Measurements from ENCODE around the gene JADE1.

Gene JADE1

DNA sequence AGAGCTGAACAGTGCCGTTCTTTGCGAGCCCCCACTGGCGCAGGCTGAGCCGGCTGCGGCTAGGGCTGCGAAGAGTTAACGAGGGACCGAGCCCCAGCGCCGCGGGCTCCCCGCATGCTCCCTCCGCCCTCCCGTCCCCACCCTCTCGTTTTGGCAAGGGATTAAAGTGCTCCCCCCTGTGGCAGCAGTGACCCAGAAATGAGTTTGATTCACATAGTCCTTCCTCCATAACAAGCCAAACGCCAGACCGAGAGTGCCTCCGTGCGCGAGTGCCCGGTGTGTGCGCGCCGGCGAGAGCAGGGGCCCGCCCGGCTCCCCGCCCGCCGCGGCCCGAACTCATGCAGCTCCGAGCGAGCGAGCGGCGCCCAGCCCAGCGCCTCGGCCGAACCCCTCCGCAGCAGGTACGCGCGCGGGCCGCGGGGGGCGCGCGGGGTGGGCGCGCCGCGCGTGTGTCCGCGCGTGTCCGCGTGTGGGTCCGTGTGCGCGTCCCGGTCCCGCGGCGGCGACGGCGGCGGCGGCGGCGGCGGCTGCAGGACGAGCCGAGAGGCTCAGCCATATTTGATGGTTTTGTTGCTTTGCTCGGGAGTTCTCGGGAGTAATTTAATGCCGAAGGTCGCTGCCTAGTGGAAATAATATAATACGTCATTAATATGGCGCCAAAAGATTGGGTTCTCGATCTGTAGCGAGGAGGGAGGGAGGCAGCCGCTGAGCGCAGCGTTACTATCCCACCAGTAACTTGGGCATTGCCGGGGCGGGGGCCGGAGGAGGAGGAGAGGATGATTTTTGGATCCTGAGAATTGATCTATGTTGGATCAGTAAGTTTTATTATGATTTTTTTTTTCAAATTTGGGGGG, at the start of gene JADE1:
TSS of gene JADE1 (plus strand) at position 224 of the 854 bp plus-strand sequence. CDS start 22,059 bp downstream, outside the sequence.
- peak; percentile 91 for DNase-seq

DNA sequence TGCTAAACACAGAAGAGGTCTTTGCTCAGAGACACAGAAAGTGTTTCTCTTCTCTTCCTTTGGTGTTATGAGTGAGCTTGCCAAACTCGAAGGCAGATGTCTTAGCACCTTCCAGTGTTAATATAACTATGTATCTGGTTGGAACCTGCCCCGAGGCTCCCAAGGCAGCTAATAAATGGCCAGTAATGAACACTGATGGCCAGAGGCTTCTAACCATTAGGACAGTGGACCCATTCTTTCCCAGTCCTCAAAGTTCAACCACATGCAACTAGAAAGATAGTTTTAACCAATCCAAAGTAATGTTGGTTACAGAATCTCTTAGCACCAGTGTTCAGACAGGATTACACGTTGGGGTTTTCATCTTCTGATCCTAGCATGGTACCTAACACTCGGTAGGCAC, 42.7 kb upstream of the JADE1 start:
- no peak for DNase-seq

DNA sequence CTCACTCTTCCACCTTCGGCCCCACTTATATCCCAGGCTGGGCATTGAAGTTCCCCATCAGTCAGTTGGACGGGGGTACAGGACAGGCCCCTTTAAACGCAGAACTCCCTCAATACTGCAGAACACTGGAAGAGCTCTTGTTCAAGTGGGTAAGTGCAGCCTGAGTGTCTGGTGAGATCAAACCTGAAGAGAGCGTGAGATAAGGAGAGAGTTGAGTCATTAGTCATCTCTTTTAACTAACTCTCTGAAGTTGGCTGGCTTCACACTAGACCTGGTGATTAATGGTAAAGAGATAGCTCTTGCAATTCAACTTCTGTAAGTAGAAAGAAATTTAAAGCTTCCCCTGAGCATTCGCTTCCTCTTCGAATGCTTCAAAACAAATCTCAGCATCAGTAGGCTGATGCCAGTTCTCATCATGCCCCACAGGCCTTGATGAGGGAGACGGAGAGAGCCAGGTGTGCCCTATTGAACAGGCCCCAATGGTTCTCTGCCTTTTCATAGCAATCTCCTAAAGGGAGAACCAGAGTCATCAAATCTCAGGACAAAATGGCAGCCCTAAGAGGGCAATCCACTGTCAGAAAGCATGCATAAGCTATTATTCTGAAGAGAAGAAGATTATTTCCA, 41.0 kb upstream of the JADE1 start:
- DNase-seq = no peak

DNA sequence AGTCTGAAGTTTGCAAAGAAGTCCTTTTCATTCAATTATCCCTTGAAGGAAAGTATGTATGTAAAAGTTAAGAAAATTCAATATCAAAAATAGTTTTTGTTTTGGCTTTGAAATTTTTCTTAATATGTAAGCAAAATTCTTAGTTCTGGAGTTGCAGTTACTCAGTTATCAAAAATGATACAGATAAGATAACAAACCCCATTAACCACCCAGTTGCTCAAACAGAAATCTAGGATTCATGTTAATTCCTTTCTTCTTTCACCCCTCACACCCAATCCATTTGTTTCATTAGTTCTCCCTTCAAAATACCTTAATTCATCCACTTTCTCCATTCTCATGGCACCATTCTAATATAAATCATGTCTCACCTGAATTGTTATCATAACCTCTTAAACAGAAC, 40.5 kb upstream of the JADE1 start:
- DNase-seq = no peak

DNA sequence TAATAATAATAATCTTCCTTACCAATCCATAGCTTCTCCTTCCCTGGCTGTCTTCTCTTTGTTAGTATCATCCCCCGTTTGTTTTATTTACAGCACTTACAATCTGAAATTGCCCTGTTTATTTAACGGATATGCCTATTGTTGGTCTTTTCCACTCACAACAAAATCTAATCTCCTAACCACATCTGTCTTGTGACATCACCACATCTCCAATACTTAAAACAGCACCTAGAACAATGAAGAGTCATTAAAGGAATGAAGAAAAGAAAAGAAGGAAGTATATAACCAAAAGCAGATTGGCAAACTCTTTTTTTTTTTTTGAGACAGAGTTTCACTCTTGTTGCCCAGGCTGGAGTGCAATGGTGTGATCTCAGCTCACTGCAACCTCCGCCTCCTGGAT, 38.7 kb upstream of the JADE1 start:
- no peak for DNase-seq

DNA sequence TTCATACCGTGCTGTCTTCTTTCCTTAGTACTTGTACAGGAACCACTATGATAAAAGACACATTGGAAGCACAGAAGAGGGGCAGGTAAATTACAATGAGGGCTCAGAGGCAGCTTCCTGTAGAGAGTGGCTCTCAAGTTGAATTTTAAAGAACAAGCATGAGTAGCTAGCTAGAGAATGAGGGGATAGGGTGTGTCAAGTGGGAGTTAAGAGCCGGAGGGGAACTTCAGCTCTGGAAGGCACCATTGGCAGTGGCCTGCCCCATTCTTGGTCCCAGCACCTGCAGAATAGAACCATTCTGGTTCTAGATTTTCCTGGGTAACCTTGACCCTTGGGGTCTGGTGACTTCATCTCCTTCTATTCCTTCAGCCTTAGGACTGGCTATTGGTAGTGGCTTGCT, 34.0 kb upstream of the JADE1 start:
- no peak for DNase-seq

DNA sequence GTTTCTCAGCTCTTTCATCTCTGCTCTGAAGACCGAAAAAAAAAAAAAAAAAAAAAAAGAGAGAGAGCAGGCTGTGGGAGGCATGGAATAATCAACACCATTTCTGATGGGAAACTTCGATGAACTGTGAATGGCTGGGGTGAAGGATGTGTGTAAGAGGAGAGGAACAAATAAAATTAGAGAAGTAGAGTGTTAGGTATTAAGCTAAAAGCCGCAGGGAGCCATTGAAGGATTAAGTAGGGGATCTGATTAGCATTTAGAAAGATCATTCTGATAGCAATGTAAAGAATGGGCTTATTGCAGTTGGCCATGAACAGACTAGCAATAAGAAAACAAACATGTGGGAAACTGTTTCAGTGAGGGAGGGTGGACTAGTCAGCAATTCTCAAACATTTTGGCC, 33.6 kb upstream of the JADE1 start:
- DNase-seq = no peak

DNA sequence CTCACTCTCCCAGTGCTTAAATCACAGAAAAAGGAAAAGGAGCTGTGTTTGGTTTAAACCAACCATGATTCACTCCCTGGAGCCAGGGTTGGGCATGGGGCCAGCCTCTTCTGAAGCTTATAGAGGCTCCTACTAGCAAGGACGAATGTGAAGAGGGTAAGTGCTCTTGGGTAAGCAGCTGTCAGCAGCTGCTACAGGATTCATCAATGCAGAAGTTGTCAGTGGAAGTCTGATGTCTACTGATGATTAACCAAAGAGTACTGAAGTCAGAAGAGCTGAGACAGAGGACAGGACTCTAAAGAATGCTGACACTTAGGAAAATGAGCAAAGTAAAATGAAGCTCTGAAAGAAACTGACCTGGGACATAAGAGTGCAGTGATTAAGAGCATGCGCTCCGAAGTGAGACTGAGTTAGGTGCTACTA, 32.7 kb upstream of the JADE1 start:
- no peak for DNase-seq

DNA sequence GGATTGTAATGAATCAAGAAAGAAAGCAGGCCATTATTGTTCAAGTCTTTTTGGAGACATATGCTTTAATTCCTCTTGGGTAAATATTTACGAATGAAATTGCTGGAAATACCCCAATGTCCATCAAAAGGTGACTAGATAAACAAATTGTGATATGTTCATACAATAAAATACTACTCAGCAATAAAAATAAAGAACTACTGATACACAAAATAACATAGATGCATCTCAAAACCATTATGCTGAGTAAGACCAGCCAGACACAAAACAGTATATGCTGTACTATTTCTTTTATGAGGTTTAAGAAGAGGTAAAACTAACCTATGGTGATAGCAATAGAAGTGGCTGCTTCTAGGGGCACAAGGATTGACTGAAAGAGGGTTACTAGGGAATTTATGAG, 28.8 kb upstream of the JADE1 start:
- no peak for DNase-seq

DNA sequence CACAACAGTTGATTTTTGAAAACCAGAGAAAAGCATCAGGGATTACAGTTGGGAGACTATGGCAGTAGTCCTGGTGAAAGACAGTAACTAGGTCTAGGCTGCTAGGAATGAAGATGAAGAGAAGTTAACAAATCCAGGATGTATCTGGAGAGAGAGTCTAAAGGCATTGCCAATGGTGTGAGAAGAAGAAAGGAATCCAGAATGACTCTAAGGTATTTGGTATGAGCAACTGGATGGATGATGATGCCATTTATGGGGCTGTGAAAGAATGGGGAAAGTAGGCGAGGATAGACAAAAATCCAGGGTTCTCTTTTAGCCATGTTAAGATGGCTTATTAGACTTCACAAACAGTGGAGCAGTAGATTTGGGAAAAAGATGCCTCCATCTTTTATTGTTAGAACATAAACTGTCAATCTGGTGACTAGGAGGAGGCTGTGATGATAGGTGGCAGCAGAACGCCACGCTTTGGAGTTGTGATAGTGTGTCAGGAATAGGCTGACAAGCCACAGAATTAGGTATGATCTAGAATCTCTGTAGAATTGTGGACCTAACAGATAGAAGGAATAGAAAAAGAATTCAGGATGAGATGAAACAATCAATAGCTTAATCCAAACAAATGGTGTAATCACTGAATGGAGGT, 27.3 kb upstream of the JADE1 start:
- peak; percentile 32 for DNase-seq

DNA sequence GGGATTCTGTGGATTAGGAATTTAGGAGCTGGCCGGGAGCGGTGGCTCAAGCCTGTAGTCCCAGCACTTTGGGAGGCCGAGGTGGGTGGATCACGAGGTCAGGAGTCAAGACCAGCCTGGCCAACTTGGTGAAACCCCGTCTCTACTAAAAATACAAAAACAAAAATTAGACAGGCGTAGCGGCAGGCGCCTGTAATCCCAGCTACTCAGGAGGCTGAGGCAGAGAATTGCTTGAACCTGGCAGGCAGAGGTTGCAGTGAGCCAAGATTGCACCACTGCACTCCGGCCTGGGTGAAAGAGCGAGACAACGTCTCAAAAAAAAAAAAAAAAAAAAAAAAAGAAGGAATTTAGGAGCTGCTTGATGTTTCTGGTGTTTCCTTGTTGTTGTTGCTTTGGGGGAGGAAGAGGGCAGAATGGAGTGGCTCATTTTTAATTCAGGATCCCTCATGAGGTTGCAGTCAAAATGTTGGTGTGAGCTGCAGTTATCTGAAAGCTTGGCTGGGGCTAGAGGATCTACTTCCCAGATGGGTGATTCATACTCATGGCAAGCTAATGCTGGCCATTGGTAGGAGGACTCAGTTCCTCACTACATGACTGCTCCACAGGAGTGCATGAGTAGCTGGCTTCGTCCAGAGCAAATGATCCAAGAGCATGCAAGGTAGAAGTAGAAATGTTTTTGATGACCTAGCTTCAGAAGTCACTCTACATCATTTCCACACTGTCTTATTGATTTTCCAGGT, 26.5 kb upstream of the JADE1 start:
- no peak for DNase-seq

DNA sequence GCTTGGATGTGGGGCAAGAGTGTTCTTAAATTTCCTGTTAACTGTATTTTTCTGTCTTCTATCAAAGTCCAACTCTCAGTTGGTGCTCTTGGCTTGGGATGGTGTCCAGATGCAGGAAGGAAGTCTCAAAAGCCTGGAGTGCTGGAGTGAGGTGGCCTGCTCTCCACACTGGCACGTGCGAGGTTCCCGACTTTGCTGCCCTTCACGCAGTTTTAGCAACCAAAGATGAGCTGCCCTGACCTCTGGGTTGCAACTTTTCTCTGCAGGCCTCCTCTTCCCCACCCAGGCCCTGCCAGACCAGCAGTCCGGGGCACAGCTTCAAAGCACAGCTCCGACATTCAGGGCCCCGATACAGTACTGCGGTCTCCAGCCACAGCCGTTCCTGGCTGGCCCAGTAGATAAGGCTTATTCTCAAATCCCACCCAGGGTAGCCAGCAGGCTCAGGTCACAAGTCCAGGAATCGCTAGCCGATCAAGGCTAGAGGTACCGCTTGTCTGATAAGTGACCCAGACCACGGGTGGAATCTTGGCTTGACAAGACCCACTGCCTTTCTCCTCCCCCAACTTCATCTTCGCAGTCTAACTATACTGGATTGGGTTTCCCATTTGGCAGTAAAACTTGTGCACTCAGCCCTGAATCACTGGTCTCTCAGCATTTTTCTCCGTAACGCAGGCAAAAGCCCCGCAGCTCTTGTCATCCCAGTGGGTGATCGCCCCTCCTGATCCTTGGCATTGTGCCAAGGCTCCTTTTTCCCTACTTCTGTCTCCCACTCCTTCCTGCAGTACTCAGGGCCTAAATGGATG, 21.8 kb upstream of the JADE1 start:
- DNase-seq = no peak

DNA sequence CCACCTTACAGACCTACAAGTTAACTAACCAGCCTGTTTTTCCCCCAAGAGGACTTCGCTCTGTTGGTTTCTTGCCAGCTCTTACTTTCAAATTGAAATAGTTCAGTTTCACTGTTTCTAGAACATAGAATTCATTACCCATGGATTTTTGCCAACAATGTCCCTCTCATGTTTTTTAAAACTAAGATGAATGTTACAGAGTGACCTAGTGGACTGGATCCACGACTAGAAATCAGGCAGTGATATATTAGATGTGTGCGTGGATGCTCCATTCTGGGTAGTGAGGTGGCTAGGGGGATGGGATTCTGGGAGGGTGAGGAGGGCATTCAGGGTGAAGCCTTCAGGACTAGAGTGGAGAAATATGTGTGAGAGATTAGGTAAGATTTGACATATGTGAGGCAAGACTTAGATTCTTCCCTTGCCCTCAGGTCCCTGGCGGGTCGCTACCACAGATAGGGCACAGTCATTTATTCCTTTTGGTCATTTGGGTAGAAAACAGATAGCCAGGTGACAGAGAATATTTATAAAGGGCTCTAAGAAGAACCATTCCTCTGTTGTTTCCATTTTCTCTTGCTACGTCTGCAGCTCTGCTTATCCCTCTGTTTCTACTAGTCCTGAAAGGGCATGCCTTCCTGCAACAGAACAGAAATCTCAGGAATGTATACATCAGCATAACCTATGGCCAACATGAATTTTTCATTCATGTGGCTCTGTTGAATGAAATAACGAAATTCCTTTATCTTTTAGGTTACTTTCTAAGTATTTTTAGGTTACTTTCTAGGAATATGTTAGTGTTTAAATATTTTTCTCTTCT, 15.4 kb upstream of the JADE1 start:
- DNase-seq = no peak

DNA sequence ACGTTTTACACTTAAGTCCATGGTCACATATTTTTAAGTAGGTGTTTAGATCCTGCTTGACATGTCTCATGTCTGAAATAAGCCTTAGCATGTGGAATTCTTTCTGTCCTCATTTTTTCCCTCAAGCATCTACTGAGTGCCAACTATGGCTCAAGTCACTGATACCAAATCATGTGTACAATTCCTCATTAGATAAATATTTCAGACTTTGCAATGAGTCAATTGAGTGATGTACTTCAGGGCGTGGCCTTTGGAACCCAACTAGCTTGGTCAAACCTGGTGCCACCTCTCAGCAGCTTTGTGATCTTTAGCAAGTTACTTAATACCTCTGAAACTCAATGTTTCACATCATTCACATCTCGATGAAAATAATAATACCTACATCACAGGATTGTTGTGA, 12.6 kb upstream of the JADE1 start:
- no peak for DNase-seq

DNA sequence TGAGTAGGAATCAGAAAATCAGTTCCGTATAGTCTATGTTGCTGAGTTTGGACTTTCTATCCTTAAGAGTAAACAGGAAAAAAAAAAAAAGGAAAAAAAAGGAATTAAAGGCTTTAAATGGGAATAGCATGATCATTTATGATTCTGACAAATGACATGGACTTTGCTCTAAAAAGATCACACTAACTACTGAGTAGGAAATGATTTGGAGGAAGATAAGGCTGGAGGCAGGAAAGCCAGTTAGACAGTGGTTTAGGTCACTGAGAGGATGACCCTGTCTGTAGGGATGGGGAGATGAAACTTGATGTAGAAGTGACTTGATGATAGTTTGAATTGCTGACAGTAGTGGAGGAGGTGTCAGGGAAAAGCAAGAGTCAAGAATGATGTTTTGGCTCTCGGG, 9.2 kb upstream of the JADE1 start:
- DNase-seq = no peak

DNA sequence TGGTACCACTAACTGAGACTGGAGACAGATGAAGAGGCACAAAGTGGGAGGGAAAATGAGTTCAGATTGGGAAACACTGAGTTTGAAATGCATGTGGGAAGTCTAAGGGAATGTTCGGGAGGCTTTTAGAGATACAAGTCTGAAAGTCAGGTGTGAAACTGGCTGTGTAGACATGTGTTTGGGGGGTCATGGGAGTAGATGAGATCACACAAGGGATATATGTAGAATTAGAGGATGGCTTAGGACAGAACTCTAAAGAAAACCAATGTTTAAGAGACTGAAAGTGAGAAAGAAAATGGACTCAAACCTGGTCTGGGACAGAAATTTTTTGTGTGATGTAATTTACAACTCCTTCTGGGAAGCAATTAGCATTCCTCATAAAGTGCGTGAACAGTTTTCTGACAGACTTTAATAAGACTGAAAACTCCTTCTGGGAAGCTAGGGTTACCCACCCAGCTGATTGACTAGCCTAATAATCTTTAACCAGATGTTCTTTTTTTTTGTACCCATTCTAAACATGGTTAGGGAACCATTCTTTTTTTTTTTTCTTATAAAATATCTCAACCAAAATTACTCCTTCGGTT, 8.7 kb upstream of the JADE1 start:
- no peak for DNase-seq

DNA sequence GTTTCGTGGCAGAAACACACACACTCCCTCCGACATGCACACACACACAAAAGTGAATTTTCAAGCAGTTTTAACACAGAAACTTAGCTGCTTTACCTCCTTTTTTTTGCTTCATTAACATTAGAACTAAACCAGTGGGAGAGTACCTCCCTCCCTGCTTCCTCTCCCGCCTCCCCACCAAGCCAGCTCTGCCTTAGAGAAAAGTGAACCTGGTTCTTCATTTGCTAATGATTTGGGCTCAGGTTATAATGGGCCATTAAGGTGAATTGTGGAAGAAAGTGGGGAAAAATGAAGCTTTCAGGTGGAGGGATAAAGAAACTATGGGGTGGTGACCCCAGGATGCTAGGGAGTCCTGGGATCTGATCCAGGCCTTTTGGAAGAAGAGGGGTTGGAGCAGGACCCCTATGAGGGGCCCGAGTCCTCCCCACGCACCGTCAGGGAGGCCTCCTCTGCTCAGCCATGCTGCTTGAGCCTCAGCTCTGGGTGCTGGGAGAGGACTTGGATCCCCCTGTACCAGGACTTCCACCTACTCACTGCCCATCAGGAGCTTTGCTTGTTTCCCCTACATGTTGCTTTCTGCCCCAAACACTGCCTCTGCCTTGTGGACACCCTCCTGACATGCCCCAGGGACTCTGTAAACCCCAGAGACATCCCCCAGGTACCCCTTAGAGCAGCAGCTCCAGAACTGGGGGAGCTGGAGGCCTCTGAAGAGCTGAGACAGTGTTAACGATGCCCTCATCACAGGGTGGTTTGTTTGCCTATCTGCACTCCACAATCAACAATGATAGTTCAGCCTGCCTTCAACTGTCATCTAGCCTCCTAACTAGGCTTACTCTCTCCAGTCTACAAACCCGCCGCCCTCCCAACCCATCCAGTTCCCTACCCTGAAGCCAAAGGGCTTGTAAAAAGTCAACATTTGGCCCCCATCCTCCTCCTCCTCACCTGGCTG, 6.5 kb upstream of the JADE1 start:
- no peak for DNase-seq

DNA sequence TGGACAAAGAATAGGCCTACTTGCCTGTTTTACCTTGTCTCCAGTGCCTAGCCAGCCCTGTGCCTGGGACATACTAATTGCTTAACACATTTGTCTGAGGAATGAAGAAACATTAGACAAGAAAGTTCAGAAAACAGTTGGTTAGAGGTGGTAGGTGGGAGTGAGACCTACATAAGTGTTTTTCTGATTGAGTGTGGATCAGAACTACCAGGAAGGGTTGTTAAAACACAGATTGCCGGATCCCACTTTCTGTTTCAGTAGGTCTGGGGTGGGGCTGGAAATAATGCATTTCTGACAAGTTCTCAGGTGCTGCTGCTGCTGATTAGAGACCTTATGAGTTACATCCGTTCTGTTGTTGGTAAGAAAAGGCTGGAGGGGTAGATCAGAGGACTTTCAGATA, 5.7 kb upstream of the JADE1 start:
- peak; percentile 23 for DNase-seq

DNA sequence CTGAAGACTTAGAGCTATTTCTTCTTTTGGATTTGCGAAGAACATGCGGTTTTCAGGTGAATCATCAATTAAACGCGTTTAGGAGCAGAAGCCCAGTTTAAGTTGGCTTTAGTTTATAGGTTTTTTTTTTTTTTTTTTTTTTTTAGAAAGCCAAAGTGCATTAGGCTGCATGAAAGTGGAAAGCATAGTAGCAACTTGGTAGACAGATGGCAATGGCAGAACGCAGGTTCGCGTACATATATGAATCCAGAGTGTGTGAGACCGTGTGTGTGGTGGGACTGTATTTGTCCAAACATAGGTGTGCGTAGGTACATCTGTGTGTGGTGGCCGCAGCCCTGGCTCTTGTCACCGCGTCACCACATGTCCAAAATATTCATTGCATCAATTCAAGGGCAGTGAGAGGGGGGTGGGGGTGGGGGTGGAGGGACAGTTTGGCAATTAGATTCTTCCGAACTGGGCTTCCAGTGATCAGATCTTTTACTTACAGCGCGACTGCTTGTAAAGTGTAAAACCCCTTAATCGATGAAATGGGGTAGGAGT, 901 bp downstream of the JADE1 start:
- no peak for DNase-seq
